ENCODE measurements around the gene MSH3.

Gene MSH3

DNA sequence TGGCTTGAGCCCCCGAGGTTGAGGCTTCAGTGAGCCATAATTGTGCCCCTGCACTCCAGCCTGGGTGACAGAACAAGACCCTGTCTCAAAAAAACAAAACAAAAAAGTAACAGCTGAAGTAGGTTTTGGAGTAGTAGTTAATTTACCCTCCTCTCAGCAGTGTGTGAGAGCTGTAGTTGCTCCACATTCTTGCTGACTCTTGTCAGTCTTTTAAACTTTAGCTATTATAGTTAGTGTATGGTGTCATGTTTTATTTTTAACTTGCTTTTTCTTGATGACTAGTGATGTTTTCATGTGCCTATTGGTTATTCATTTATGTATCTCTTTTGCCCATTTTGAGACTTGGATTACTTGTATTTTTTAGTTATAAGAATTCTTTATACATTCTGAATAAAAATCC lies 53.2 kb downstream of the MSH3 start:
- peaks cover 7% of the 10 kb centered on the region for H4K20me1 ChIP-seq (ENCODE audit: insufficient read depth, low read length, poor library complexity, severe bottlenecking)
- H2AFZ ChIP-seq (ENCODE audit: low read length), result no peak overlapping the region

DNA sequence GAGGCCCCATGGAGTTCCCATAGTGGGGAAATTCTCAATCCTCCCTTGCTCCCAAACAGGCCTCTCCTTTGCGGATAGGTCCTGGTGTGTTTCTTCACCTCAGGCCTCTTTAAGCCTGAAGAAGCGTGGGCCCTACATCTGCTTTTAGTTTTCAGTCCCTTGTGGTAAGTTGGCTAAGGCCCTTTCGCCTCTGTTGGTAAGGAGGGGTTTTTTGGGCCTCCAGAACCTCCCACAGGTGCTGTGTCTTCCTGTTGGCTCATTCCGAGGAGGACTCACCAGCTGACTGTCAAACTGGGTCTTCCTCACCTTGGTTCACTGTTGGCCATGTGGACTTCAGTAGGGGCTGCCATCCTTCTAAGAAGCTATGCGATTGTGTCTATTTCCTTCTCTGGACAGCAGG lies 56.8 kb downstream of the MSH3 start:
- Histone ChIP-seq H2AFZ (ENCODE audit: low read length) (no peak overlapping the region), H3K4me1 (ENCODE audit: insufficient read depth, low read length, poor library complexity, severe bottlenecking) (peaks cover 5% of the 10 kb centered on the region), H4K20me1 (ENCODE audit: insufficient read depth, low read length, poor library complexity, severe bottlenecking) (no peaks in the 10 kb centered on the region), H3K4me2 (ENCODE audit: low read depth, low read length, poor library complexity, severe bottlenecking) (no peak overlapping the region), H3K9me3 (ENCODE audit: insufficient read depth, low read depth, low read length) (no peaks in the 10 kb centered on the region), H3K9ac (ENCODE audit: low read depth, low read length, poor library complexity, severe bottlenecking) (no peak overlapping the region), H3K9me2 (replicated peaks; ENCODE audit: low read depth, low read length) (no peaks in the 10 kb centered on the region), H3K4me3 (ENCODE audit: low read length, poor library complexity, severe bottlenecking) (no peak overlapping the region), H3K36me3 (ENCODE audit: insufficient read depth, low read length) (peaks cover 32% of the 10 kb centered on the region), H3K79me2 (ENCODE audit: insufficient read depth, low read length) (no peaks in the 10 kb centered on the region), H3K27me3 (ENCODE audit: insufficient read depth, low read length, poor library complexity, severe bottlenecking) (no peaks in the 10 kb centered on the region), H3F3A (ENCODE audit: low read depth) (no peaks in the 10 kb centered on the region)
- TF ChIP-seq, protein P1, sequence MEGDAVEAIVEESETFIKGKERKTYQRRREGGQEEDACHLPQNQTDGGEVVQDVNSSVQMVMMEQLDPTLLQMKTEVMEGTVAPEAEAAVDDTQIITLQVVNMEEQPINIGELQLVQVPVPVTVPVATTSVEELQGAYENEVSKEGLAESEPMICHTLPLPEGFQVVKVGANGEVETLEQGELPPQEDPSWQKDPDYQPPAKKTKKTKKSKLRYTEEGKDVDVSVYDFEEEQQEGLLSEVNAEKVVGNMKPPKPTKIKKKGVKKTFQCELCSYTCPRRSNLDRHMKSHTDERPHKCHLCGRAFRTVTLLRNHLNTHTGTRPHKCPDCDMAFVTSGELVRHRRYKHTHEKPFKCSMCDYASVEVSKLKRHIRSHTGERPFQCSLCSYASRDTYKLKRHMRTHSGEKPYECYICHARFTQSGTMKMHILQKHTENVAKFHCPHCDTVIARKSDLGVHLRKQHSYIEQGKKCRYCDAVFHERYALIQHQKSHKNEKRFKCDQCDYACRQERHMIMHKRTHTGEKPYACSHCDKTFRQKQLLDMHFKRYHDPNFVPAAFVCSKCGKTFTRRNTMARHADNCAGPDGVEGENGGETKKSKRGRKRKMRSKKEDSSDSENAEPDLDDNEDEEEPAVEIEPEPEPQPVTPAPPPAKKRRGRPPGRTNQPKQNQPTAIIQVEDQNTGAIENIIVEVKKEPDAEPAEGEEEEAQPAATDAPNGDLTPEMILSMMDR (conservative IDR thresholded peaks at IDR 0.05; ENCODE audit: low read length), result no peak
- TF ChIP-seq EZH2phosphoT487 (IDR thresholded peaks at IDR 0.05; ENCODE audit: borderline replicate concordance), result no peak

More for the DNA sequence above, 53.2 kb downstream of the MSH3 start:
- peaks cover 12% of the 10 kb centered on the region for H3K4me1 ChIP-seq (ENCODE audit: insufficient read depth, low read length, poor library complexity, severe bottlenecking)
- no peaks in the 10 kb centered on the region for H3K27me3 ChIP-seq (ENCODE audit: insufficient read depth, low read length, poor library complexity, severe bottlenecking)
- no peaks in the 10 kb centered on the region for H3F3A ChIP-seq (ENCODE audit: low read depth)
- H3K4me2 ChIP-seq (ENCODE audit: low read depth, low read length, poor library complexity, severe bottlenecking), result no peak overlapping the region
- no peak overlapping the region for H3K9ac ChIP-seq (ENCODE audit: low read depth, low read length, poor library complexity, severe bottlenecking)
- H3K4me3 ChIP-seq (ENCODE audit: low read length, poor library complexity, severe bottlenecking), result no peak overlapping the region
- H3K79me2 ChIP-seq (ENCODE audit: insufficient read depth, low read length), result no peaks in the 10 kb centered on the region; the same call in 1 of the 2 replicates
- H3K9me3 ChIP-seq (ENCODE audit: insufficient read depth, low read depth, low read length), result no peaks in the 10 kb centered on the region
- TF ChIP-seq EZH2phosphoT487 (IDR thresholded peaks at IDR 0.05; ENCODE audit: borderline replicate concordance), result no peak
- TF ChIP-seq, protein P1 (conservative IDR thresholded peaks at IDR 0.05; ENCODE audit: low read length), result no peak
- H3K9me2 ChIP-seq (replicated peaks; ENCODE audit: low read depth, low read length), result no peaks in the 10 kb centered on the region
- peaks cover 26% of the 10 kb centered on the region for H3K36me3 ChIP-seq (ENCODE audit: insufficient read depth, low read length)

DNA sequence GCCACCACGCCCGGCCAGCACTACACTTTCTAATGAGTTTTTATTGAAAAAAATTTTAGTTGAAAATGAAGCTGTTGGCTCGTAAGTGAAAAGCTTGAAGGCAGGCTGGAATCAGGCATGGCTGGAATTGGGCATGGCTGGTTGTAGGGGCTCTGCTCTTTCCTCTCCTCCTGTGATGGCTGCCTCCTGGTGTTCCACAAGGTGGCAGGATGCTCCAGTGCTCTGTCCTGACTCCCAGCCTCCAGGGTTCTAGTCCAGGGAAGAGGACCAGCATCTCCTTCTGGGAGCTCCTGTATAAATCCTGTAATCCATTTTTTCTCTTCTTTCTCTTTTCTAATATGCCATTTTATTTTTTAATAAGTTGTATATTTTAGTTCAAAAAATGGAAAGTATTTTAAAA lies 57.5 kb downstream of the MSH3 start:
- no peak overlapping the region for H3K4me2 ChIP-seq (ENCODE audit: low read depth, low read length, poor library complexity, severe bottlenecking)
- H3K9ac ChIP-seq (ENCODE audit: low read depth, low read length, poor library complexity, severe bottlenecking), result no peak overlapping the region
- no peak for TF ChIP-seq EZH2phosphoT487 (IDR thresholded peaks at IDR 0.05; ENCODE audit: borderline replicate concordance)
- TF ChIP-seq, protein P1 (conservative IDR thresholded peaks at IDR 0.05; ENCODE audit: low read length), result peak; percentile 53

More for the DNA sequence above, 57.5 kb downstream of the MSH3 start:
- no peak overlapping the region for H3K4me3 ChIP-seq (ENCODE audit: low read length, poor library complexity, severe bottlenecking)
- H3K9me2 ChIP-seq (replicated peaks; ENCODE audit: low read depth, low read length), result no peaks in the 10 kb centered on the region
- no peaks in the 10 kb centered on the region for H3K9me3 ChIP-seq (ENCODE audit: insufficient read depth, low read depth, low read length)
- H3F3A ChIP-seq (ENCODE audit: low read depth), result no peaks in the 10 kb centered on the region
- no peaks in the 10 kb centered on the region for H3K27me3 ChIP-seq (ENCODE audit: insufficient read depth, low read length, poor library complexity, severe bottlenecking)
- no peak overlapping the region for H2AFZ ChIP-seq (ENCODE audit: low read length)
- H3K79me2 ChIP-seq (ENCODE audit: insufficient read depth, low read length), result no peaks in the 10 kb centered on the region
- peaks cover 5% of the 10 kb centered on the region for H3K4me1 ChIP-seq (ENCODE audit: insufficient read depth, low read length, poor library complexity, severe bottlenecking)
- H3K36me3 ChIP-seq (ENCODE audit: insufficient read depth, low read length), result peaks cover 37% of the 10 kb centered on the region
- H4K20me1 ChIP-seq (ENCODE audit: insufficient read depth, low read length, poor library complexity, severe bottlenecking), result no peaks in the 10 kb centered on the region

Data from Loucy (cell line).